ENCODE measurements around the gene PGS1.

DNA sequence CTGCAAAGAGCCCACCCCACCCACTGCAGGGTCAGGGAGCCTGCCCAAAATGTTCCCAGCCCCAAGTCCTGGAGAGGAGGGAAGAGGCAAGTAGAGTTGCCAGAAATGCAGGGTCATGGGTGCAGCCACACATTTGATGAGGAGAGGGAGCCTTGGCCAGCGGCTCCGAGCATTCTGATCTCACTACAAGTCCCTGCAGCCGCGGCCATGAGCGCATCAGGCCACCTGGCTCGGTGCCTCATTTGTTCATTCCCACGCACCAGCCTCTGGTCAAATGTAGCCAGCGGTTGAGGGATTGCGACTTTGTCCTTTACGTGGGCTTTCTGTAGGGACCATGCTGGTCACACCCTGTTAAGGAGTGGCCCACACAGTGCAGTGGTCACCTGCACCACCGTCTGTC lies 48.7 kb downstream of the PGS1 start:
- TF ChIP-seq, protein P1, sequence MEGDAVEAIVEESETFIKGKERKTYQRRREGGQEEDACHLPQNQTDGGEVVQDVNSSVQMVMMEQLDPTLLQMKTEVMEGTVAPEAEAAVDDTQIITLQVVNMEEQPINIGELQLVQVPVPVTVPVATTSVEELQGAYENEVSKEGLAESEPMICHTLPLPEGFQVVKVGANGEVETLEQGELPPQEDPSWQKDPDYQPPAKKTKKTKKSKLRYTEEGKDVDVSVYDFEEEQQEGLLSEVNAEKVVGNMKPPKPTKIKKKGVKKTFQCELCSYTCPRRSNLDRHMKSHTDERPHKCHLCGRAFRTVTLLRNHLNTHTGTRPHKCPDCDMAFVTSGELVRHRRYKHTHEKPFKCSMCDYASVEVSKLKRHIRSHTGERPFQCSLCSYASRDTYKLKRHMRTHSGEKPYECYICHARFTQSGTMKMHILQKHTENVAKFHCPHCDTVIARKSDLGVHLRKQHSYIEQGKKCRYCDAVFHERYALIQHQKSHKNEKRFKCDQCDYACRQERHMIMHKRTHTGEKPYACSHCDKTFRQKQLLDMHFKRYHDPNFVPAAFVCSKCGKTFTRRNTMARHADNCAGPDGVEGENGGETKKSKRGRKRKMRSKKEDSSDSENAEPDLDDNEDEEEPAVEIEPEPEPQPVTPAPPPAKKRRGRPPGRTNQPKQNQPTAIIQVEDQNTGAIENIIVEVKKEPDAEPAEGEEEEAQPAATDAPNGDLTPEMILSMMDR (IDR thresholded peaks at IDR 0.05) = no peak
- no peak for TF ChIP-seq POLR2A (IDR thresholded peaks at IDR 0.05)
